Lower leg skin (tissue), 3 donors: ENCODE data around the gene MRRF.

Source experiments
- CTCF ChIP-seq, 3 donors: fragments of 450-650 bp; IDR thresholded peaks; one replicate each; pipeline ENCODE4 v1.5.1; 2016; ENCODE audit warnings: antibody characterized with exemption in 3 of 3, mild to moderate bottlenecking in 3 of 3, moderate library complexity in 2 of 3
- POLR2A ChIP-seq, 2 donors: fragments of 450-650 bp; IDR thresholded peaks; one replicate each; pipeline ENCODE4 v1.6.1; 2016 to 2017; ENCODE audit warnings: antibody characterized with exemption in 2 of 2, mild to moderate bottlenecking in 1 of 2, moderate library complexity in 1 of 2

GRCh38 chr9:122379340-122379739 lies 114.7 kb downstream of the MRRF start:
- TF ChIP-seq CTCF (IDR thresholded peaks at IDR 0.05) (no peak), POLR2A (IDR thresholded peaks at IDR 0.05) (no peak)
